ENCODE results near the gene PDCD11. TPM values are rescaled to one million over a fixed set of nuclear protein-coding genes. Genes with fewer than 3 reads are reported as not detected.

Gene PDCD11
- total RNA-seq, 2 donors from 2014 or later, result 62.3 to 65.8 TPM

- no peak overlapping the region for H3K9ac ChIP-seq (ENCODE audit: extremely low read depth, low read length, poor library complexity, severe bottlenecking)
- no peaks in the 10 kb centered on the region for H3K27me3 ChIP-seq (ENCODE audit: control insufficient read depth, insufficient read depth, low read length, poor library complexity, severe bottlenecking)
- H3K27ac Mint-ChIP-seq, result no peak overlapping the region
Measured at GRCh38 chr10:103443475-103444185, 47.2 kb downstream of the PDCD11 start.

GRCh38 chr10:103444478-103444877, 48.1 kb downstream of the PDCD11 start:
- peaks cover 80% of the 10 kb centered on the region for H3K36me3 Mint-ChIP-seq (ENCODE audit: low read depth)

More at GRCh38 chr10:103443475-103444185, 47.2 kb downstream of the PDCD11 start:
- H3K4me3 ChIP-seq (ENCODE audit: low read length), result no peak overlapping the region
- no peaks in the 10 kb centered on the region for H3K4me1 ChIP-seq (ENCODE audit: control insufficient read depth, insufficient read depth, low read length)
- peaks cover 82% of the 10 kb centered on the region for H3K36me3 Mint-ChIP-seq (ENCODE audit: low read depth)
- peaks cover 81% of the 10 kb centered on the region for H3K36me3 ChIP-seq (ENCODE audit: control insufficient read depth, insufficient read depth, low read length)
- H3K4me1 Mint-ChIP-seq, result no peaks in the 10 kb centered on the region
- DNase-seq, result no peak
- H3K27me3 Mint-ChIP-seq (ENCODE audit: insufficient read depth), result no peaks in the 10 kb centered on the region
- no peaks in the 10 kb centered on the region for H3K9me3 Mint-ChIP-seq
- no peak overlapping the region for H3K27ac ChIP-seq (ENCODE audit: low read depth, low read length)
- WGBS, 2 experiments (ENCODE audit: insufficient coverage in 1 of 2, insufficient read length in 1 of 2), result 95 to 99% methylated on average over 18 to 23 of the region's 23 CpGs
- no peaks in the 10 kb centered on the region for H3K9me3 ChIP-seq (ENCODE audit: control insufficient read depth, low read length)
- H3K4me3 Mint-ChIP-seq, result no peak overlapping the region
- no peak for TF ChIP-seq CTCF (conservative IDR thresholded peaks at IDR 0.05)

GRCh38 chr10:103445366-103445765, 48.9 kb downstream of the PDCD11 start:
- Mint-ChIP-seq H3K9me3 (no peaks in the 10 kb centered on the region), H3K4me1 (no peaks in the 10 kb centered on the region), H3K27ac (no peak overlapping the region), H3K36me3 (ENCODE audit: low read depth) (peaks cover 71% of the 10 kb centered on the region), H3K27me3 (ENCODE audit: insufficient read depth) (no peaks in the 10 kb centered on the region), H3K4me3 (no peak overlapping the region)
- H3K27ac ChIP-seq (ENCODE audit: low read depth, low read length), result no peak overlapping the region
- no peak overlapping the region for H3K4me3 ChIP-seq (ENCODE audit: low read length)
- no peak for DNase-seq
- 96 to 98% methylated on average over 5 to 9 of the region's 9 CpGs for WGBS, 2 experiments (ENCODE audit: insufficient coverage in 1 of 2, insufficient read length in 1 of 2)
- TF ChIP-seq CTCF (conservative IDR thresholded peaks at IDR 0.05), result no peak
- no peaks in the 10 kb centered on the region for H3K27me3 ChIP-seq (ENCODE audit: control insufficient read depth, insufficient read depth, low read length, poor library complexity, severe bottlenecking)
- H3K4me1 ChIP-seq (ENCODE audit: control insufficient read depth, insufficient read depth, low read length), result no peaks in the 10 kb centered on the region
- H3K9me3 ChIP-seq (ENCODE audit: control insufficient read depth, low read length), result no peaks in the 10 kb centered on the region
- peaks cover 67% of the 10 kb centered on the region for H3K36me3 ChIP-seq (ENCODE audit: control insufficient read depth, insufficient read depth, low read length)
- no peak overlapping the region for H3K9ac ChIP-seq (ENCODE audit: extremely low read depth, low read length, poor library complexity, severe bottlenecking)

More at GRCh38 chr10:103444478-103444877, 48.1 kb downstream of the PDCD11 start:
- peaks cover 76% of the 10 kb centered on the region for H3K36me3 ChIP-seq (ENCODE audit: control insufficient read depth, insufficient read depth, low read length)
- Mint-ChIP-seq H3K4me1 (no peaks in the 10 kb centered on the region), H3K4me3 (no peak overlapping the region), H3K27me3 (ENCODE audit: insufficient read depth) (no peaks in the 10 kb centered on the region), H3K9me3 (no peaks in the 10 kb centered on the region), H3K27ac (no peak overlapping the region)
- H3K4me3 ChIP-seq (ENCODE audit: low read length), result no peak overlapping the region
- no peaks in the 10 kb centered on the region for H3K27me3 ChIP-seq (ENCODE audit: control insufficient read depth, insufficient read depth, low read length, poor library complexity, severe bottlenecking)
- TF ChIP-seq CTCF (conservative IDR thresholded peaks at IDR 0.05), result no peak
- no peak overlapping the region for H3K9ac ChIP-seq (ENCODE audit: extremely low read depth, low read length, poor library complexity, severe bottlenecking)
- WGBS, 2 experiments (ENCODE audit: insufficient coverage in 1 of 2, insufficient read length in 1 of 2), result 96 to 97% methylated on average over 10 of the region's 10 CpGs
- H3K27ac ChIP-seq (ENCODE audit: low read depth, low read length), result no peak overlapping the region
- H3K4me1 ChIP-seq (ENCODE audit: control insufficient read depth, insufficient read depth, low read length), result no peaks in the 10 kb centered on the region
- no peak for DNase-seq
- no peaks in the 10 kb centered on the region for H3K9me3 ChIP-seq (ENCODE audit: control insufficient read depth, low read length)

Measured in endodermal cell (in vitro differentiated cells).